Liver (tissue), 3 donors: ENCODE results near the gene DUSP16.

Source experiments
- EGR1 ChIP-seq, 2 donors: IDR thresholded peaks; 2 replicates each; pipeline ENCODE4 v1.6.1; 2016 to 2018; ENCODE audit warnings: antibody characterized with exemption in 2 of 2, low read depth in 2 of 2
- FOXA1 ChIP-seq: IDR thresholded peaks from 2 replicates; pipeline ENCODE4 v1.6.1; 2016; ENCODE audit warnings: antibody characterized with exemption
- FOXA2 ChIP-seq: IDR thresholded peaks from 2 replicates; pipeline ENCODE4 v1.6.1; 2016; ENCODE audit warnings: antibody characterized with exemption
- JUND ChIP-seq, 2 donors: IDR thresholded peaks; 2 replicates each; pipeline ENCODE4 v1.6.1; 2016; ENCODE audit warnings: antibody characterized with exemption in 2 of 2
- MAX ChIP-seq: IDR thresholded peaks from 2 replicates; pipeline ENCODE4 v1.6.1; 2016; ENCODE audit warnings: antibody characterized with exemption
- RAD21 ChIP-seq, 2 donors: IDR thresholded peaks; 2 replicates each; pipeline ENCODE4 v1.6.1; 2016; ENCODE audit warnings: antibody characterized with exemption in 2 of 2, mild to moderate bottlenecking in 2 of 2
- SP1 ChIP-seq: IDR thresholded peaks from 2 replicates; pipeline ENCODE4 v1.6.1; 2018; ENCODE audit warnings: antibody characterized with exemption, mild to moderate bottlenecking
- TAF1 ChIP-seq: conservative IDR thresholded peaks from 2 replicates; pipeline ENCODE4 v1.6.1; 2016; ENCODE audit warnings: antibody characterized with exemption, mild to moderate bottlenecking
- YY1 ChIP-seq: IDR thresholded peaks from 2 replicates; pipeline ENCODE4 v1.6.1; 2016; ENCODE audit warnings: antibody characterized with exemption, mild to moderate bottlenecking
- ZBTB33 ChIP-seq: IDR thresholded peaks from 2 replicates; pipeline ENCODE4 v1.6.1; 2016; ENCODE audit warnings: antibody characterized with exemption
- TF ChIP-seq, protein P1 (sequence below): fragments of 150-350 bp; IDR thresholded peaks from 2 replicates; pipeline ENCODE4 v1.5.1; 2017; ENCODE audit warnings: improper control_type of control experiment, low read depth, low read length; ENCODE audit not compliant: missing input control
- TF ChIP-seq, protein P2 (sequence below): IDR thresholded peaks from 2 replicates; pipeline ENCODE4 v1.6.1; 2016; ENCODE audit warnings: antibody characterized with exemption
- TF ChIP-seq, protein P3 (sequence below): IDR thresholded peaks from 2 replicates; pipeline ENCODE4 v1.6.1; 2016; ENCODE audit warnings: antibody characterized with exemption, mild to moderate bottlenecking
- donor health status: healthy.
- donor health status: healthy.

DNA sequence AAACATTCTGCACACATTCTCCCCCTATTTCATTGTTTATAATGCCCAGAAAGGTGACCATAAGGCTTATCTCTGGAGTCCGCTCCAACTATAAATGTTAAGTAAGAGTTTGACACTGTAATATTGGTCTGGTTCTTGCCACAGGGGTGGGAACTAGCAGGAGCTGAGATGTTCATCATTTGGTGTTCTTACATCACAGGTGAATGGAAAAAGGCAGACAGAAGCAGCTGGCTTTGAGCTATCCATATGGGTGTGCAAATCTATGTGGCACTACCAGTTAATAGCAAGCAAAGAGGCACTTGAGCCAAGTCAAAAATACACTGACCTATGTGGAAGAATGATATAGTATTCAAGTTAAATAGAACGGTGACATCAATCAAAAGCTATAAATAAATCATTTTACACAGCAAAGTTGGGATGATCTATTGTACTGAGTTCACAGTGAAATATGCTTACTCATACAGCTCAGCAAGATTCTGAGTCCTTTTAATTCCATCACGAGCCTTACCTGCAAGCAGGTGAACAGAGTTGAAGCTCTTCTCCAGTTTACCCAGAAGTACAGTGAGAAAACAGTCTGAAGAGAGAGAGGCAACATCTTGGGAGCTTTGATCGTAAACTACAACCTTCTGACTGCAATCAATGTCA lies 43.2 kb downstream of the DUSP16 start:
- TF ChIP-seq, protein P1, sequence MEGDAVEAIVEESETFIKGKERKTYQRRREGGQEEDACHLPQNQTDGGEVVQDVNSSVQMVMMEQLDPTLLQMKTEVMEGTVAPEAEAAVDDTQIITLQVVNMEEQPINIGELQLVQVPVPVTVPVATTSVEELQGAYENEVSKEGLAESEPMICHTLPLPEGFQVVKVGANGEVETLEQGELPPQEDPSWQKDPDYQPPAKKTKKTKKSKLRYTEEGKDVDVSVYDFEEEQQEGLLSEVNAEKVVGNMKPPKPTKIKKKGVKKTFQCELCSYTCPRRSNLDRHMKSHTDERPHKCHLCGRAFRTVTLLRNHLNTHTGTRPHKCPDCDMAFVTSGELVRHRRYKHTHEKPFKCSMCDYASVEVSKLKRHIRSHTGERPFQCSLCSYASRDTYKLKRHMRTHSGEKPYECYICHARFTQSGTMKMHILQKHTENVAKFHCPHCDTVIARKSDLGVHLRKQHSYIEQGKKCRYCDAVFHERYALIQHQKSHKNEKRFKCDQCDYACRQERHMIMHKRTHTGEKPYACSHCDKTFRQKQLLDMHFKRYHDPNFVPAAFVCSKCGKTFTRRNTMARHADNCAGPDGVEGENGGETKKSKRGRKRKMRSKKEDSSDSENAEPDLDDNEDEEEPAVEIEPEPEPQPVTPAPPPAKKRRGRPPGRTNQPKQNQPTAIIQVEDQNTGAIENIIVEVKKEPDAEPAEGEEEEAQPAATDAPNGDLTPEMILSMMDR: no peak
- no peak for TF ChIP-seq FOXA2
- no peak for TF ChIP-seq SP1
- no peak for TF ChIP-seq TAF1
- no peak for TF ChIP-seq JUND (IDR thresholded peaks at IDR 0.05)
- no peak for TF ChIP-seq MAX
- no peak for TF ChIP-seq EGR1 (IDR thresholded peaks at IDR 0.05; ENCODE audit: low read depth in 2 of 2)
- TF ChIP-seq FOXA1: no peak
- TF ChIP-seq RAD21 (IDR thresholded peaks at IDR 0.05): no peak
- TF ChIP-seq, protein P2, sequence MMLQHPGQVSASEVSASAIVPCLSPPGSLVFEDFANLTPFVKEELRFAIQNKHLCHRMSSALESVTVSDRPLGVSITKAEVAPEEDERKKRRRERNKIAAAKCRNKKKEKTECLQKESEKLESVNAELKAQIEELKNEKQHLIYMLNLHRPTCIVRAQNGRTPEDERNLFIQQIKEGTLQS: no peak
- TF ChIP-seq ZBTB33: no peak
- TF ChIP-seq, protein P3, sequence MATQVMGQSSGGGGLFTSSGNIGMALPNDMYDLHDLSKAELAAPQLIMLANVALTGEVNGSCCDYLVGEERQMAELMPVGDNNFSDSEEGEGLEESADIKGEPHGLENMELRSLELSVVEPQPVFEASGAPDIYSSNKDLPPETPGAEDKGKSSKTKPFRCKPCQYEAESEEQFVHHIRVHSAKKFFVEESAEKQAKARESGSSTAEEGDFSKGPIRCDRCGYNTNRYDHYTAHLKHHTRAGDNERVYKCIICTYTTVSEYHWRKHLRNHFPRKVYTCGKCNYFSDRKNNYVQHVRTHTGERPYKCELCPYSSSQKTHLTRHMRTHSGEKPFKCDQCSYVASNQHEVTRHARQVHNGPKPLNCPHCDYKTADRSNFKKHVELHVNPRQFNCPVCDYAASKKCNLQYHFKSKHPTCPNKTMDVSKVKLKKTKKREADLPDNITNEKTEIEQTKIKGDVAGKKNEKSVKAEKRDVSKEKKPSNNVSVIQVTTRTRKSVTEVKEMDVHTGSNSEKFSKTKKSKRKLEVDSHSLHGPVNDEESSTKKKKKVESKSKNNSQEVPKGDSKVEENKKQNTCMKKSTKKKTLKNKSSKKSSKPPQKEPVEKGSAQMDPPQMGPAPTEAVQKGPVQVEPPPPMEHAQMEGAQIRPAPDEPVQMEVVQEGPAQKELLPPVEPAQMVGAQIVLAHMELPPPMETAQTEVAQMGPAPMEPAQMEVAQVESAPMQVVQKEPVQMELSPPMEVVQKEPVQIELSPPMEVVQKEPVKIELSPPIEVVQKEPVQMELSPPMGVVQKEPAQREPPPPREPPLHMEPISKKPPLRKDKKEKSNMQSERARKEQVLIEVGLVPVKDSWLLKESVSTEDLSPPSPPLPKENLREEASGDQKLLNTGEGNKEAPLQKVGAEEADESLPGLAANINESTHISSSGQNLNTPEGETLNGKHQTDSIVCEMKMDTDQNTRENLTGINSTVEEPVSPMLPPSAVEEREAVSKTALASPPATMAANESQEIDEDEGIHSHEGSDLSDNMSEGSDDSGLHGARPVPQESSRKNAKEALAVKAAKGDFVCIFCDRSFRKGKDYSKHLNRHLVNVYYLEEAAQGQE: no peak
- no peak for TF ChIP-seq YY1
